Choroid plexus epithelial cell (primary cell): ENCODE results near the gene CYB5RL.

ENCODE experiments used
- DNase-seq: peaks from one replicate; pipeline ENCODE4 v3.0.0-alpha.2; 2010; ENCODE audit warnings: low read depth
- H3K4me3 ChIP-seq: 2 replicates; pipeline ENCODE4 v1.5.1; 2011; ENCODE audit warnings: low read depth, mild to moderate bottlenecking, control low read depth, low read length, moderate library complexity
- CTCF ChIP-seq: conservative IDR thresholded peaks from 2 replicates; pipeline ENCODE4 v1.5.1; 2011; ENCODE audit warnings: low read depth, mild to moderate bottlenecking, control low read depth, inconsistent platforms, low read length, moderate library complexity

The CYB5RL gene

GRCh38 chr1:54153535-54154439 is 46.0 kb downstream of the CYB5RL start:
- no peak for TF ChIP-seq CTCF
- DNase-seq, result peak; percentile 73
- no peak overlapping the region for H3K4me3 ChIP-seq

- DNase-seq, result no peak
- no peak for TF ChIP-seq CTCF
- H3K4me3 ChIP-seq, result no peak within 1 kb of the TSS
Measured at GRCh38 chr1:54152696-54153095, 47.1 kb downstream of the CYB5RL start, which contains the start of gene CDCP2. Gene CDCP2, minus strand, starts transcription at chr1:54153000. Its CDS starts 78 bp downstream, at chr1:54152922.

GRCh38 chr1:54151013-54151412 is 48.8 kb downstream of the CYB5RL start:
- no peak for TF ChIP-seq CTCF
- H3K4me3 ChIP-seq, result no peak overlapping the region
- no peak for DNase-seq
